ENCODE results near the gene TPCN2. TPM values are rescaled to one million over a fixed set of nuclear protein-coding genes. Genes with fewer than 3 reads are reported as not detected.

The TPCN2 gene
- total and polyA plus RNA-seq, 9 donors: 6.4 to 9.9 (median 7.6) TPM

- H3K36me3 ChIP-seq (ENCODE audit: control insufficient read depth, insufficient read depth, low read length): peaks cover 60% of the 10 kb centered on the region
- no peak overlapping the region for H3K27ac ChIP-seq (ENCODE audit: low read length)
- no peak for DNase-seq
- no peaks in the 10 kb centered on the region for H3K9me3 ChIP-seq (replicated peaks; ENCODE audit: control insufficient read depth, low read depth, low read length)
- peaks cover 14% of the 10 kb centered on the region for H3K4me1 ChIP-seq (ENCODE audit: control insufficient read depth, insufficient read depth, low read length)
- H3K4me3 ChIP-seq (ENCODE audit: low read length): no peak overlapping the region
- 80% methylated on average over 15 of the region's 15 CpGs for WGBS (ENCODE audit: insufficient coverage)
- H3K27me3 ChIP-seq (ENCODE audit: control insufficient read depth, insufficient read depth, low read length): no peaks in the 10 kb centered on the region
Measured at GRCh38 chr11:69084371-69084770, 35.6 kb downstream of the TPCN2 start.

GRCh38 chr11:69085490-69086095, 36.9 kb downstream of the TPCN2 start:
- H3K36me3 ChIP-seq (ENCODE audit: control insufficient read depth, insufficient read depth, low read length): peaks cover 59% of the 10 kb centered on the region
- peak overlapping the region; percentile 57 for H3K27ac ChIP-seq (ENCODE audit: low read length)
- 88% methylated on average over 20 of the region's 27 CpGs for WGBS (ENCODE audit: insufficient coverage)
- H3K27me3 ChIP-seq (ENCODE audit: control insufficient read depth, insufficient read depth, low read length): no peaks in the 10 kb centered on the region
- H3K4me1 ChIP-seq (ENCODE audit: control insufficient read depth, insufficient read depth, low read length): peaks cover 14% of the 10 kb centered on the region
- no peaks in the 10 kb centered on the region for H3K9me3 ChIP-seq (replicated peaks; ENCODE audit: control insufficient read depth, low read depth, low read length)
- no peak overlapping the region for H3K4me3 ChIP-seq (ENCODE audit: low read length)
- no peak for DNase-seq

GRCh38 chr11:69086152-69087132, 37.7 kb downstream of the TPCN2 start:
- Histone ChIP-seq H3K27me3 (ENCODE audit: control insufficient read depth, insufficient read depth, low read length) (no peaks in the 10 kb centered on the region), H3K27ac (ENCODE audit: low read length) (peak overlapping the region; percentile 57), H3K4me3 (ENCODE audit: low read length) (no peak overlapping the region), H3K9me3 (replicated peaks; ENCODE audit: control insufficient read depth, low read depth, low read length) (peaks cover under 1% of the 10 kb centered on the region), H3K4me1 (ENCODE audit: control insufficient read depth, insufficient read depth, low read length) (peaks cover 14% of the 10 kb centered on the region), H3K36me3 (ENCODE audit: control insufficient read depth, insufficient read depth, low read length) (peaks cover 59% of the 10 kb centered on the region)
- DNase-seq: peak; percentile 84
- WGBS (ENCODE audit: insufficient coverage): 52% methylated on average over 25 of the region's 28 CpGs

- no peak overlapping the region for H3K4me3 ChIP-seq (ENCODE audit: low read length)
- peaks cover 57% of the 10 kb centered on the region for H3K36me3 ChIP-seq (ENCODE audit: control insufficient read depth, insufficient read depth, low read length)
- no peak overlapping the region for H3K27ac ChIP-seq (ENCODE audit: low read length)
- H3K9me3 ChIP-seq (replicated peaks; ENCODE audit: control insufficient read depth, low read depth, low read length): peaks cover 5% of the 10 kb centered on the region
- peaks cover 14% of the 10 kb centered on the region for H3K4me1 ChIP-seq (ENCODE audit: control insufficient read depth, insufficient read depth, low read length)
- 44% methylated on average over 5 of the region's 11 CpGs for WGBS (ENCODE audit: insufficient coverage)
- DNase-seq: no peak
- H3K27me3 ChIP-seq (ENCODE audit: control insufficient read depth, insufficient read depth, low read length): no peaks in the 10 kb centered on the region
Measured at GRCh38 chr11:69087133-69087524, 38.4 kb downstream of the TPCN2 start.

GRCh38 chr11:69087811-69088210, 39.1 kb downstream of the TPCN2 start:
- H3K9me3 ChIP-seq (replicated peaks; ENCODE audit: control insufficient read depth, low read depth, low read length): peaks cover 5% of the 10 kb centered on the region
- DNase-seq: no peak
- H3K36me3 ChIP-seq (ENCODE audit: control insufficient read depth, insufficient read depth, low read length): peaks cover 55% of the 10 kb centered on the region
- H3K4me3 ChIP-seq (ENCODE audit: low read length): no peak overlapping the region
- WGBS (ENCODE audit: insufficient coverage): 70% methylated on average over 14 of the region's 14 CpGs
- H3K27me3 ChIP-seq (ENCODE audit: control insufficient read depth, insufficient read depth, low read length): no peaks in the 10 kb centered on the region
- H3K27ac ChIP-seq (ENCODE audit: low read length): no peak overlapping the region
- H3K4me1 ChIP-seq (ENCODE audit: control insufficient read depth, insufficient read depth, low read length): peaks cover 14% of the 10 kb centered on the region

- Histone ChIP-seq H3K4me1 (ENCODE audit: control insufficient read depth, insufficient read depth, low read length) (peaks cover 14% of the 10 kb centered on the region), H3K27ac (ENCODE audit: low read length) (no peak overlapping the region), H3K9me3 (replicated peaks; ENCODE audit: control insufficient read depth, low read depth, low read length) (peaks cover 5% of the 10 kb centered on the region), H3K27me3 (ENCODE audit: control insufficient read depth, insufficient read depth, low read length) (no peaks in the 10 kb centered on the region), H3K4me3 (ENCODE audit: low read length) (no peak overlapping the region), H3K36me3 (ENCODE audit: control insufficient read depth, insufficient read depth, low read length) (peaks cover 54% of the 10 kb centered on the region)
- WGBS (ENCODE audit: insufficient coverage): 40% methylated on average over 1 of the region's 11 CpGs
- DNase-seq: peak; percentile 83
Measured at GRCh38 chr11:69088676-69089146, 40.0 kb downstream of the TPCN2 start.

GRCh38 chr11:69089258-69089657, 40.5 kb downstream of the TPCN2 start:
- Histone ChIP-seq H3K36me3 (ENCODE audit: control insufficient read depth, insufficient read depth, low read length) (peaks cover 52% of the 10 kb centered on the region), H3K4me3 (ENCODE audit: low read length) (no peak overlapping the region), H3K4me1 (ENCODE audit: control insufficient read depth, insufficient read depth, low read length) (peaks cover 19% of the 10 kb centered on the region), H3K9me3 (replicated peaks; ENCODE audit: control insufficient read depth, low read depth, low read length) (peaks cover 5% of the 10 kb centered on the region), H3K27ac (ENCODE audit: low read length) (no peak overlapping the region), H3K27me3 (ENCODE audit: control insufficient read depth, insufficient read depth, low read length) (no peaks in the 10 kb centered on the region)
- 69% methylated on average over 10 of the region's 15 CpGs for WGBS (ENCODE audit: insufficient coverage)
- no peak for DNase-seq

GRCh38 chr11:69091638-69092165, 43.0 kb downstream of the TPCN2 start:
- 89% methylated on average over 3 of the region's 6 CpGs for WGBS (ENCODE audit: insufficient coverage)
- H3K4me1 ChIP-seq (ENCODE audit: control insufficient read depth, insufficient read depth, low read length): peaks cover 22% of the 10 kb centered on the region
- H3K27me3 ChIP-seq (ENCODE audit: control insufficient read depth, insufficient read depth, low read length): peaks cover 2% of the 10 kb centered on the region
- H3K4me3 ChIP-seq (ENCODE audit: low read length): no peak overlapping the region
- H3K27ac ChIP-seq (ENCODE audit: low read length): no peak overlapping the region
- H3K36me3 ChIP-seq (ENCODE audit: control insufficient read depth, insufficient read depth, low read length): peaks cover 45% of the 10 kb centered on the region
- peaks cover 5% of the 10 kb centered on the region for H3K9me3 ChIP-seq (replicated peaks; ENCODE audit: control insufficient read depth, low read depth, low read length)
- DNase-seq: no peak

GRCh38 chr11:69092263-69092662, 43.5 kb downstream of the TPCN2 start:
- peaks cover 5% of the 10 kb centered on the region for H3K9me3 ChIP-seq (replicated peaks; ENCODE audit: control insufficient read depth, low read depth, low read length)
- H3K27ac ChIP-seq (ENCODE audit: low read length): no peak overlapping the region
- H3K36me3 ChIP-seq (ENCODE audit: control insufficient read depth, insufficient read depth, low read length): peaks cover 41% of the 10 kb centered on the region
- peaks cover 17% of the 10 kb centered on the region for H3K4me1 ChIP-seq (ENCODE audit: control insufficient read depth, insufficient read depth, low read length)
- no peak overlapping the region for H3K4me3 ChIP-seq (ENCODE audit: low read length)
- no peak for DNase-seq
- H3K27me3 ChIP-seq (ENCODE audit: control insufficient read depth, insufficient read depth, low read length): peaks cover 2% of the 10 kb centered on the region
- WGBS (ENCODE audit: insufficient coverage): 93% methylated on average over 15 of the region's 18 CpGs

- Histone ChIP-seq H3K4me1 (ENCODE audit: control insufficient read depth, insufficient read depth, low read length) (peaks cover 12% of the 10 kb centered on the region), H3K9me3 (replicated peaks; ENCODE audit: control insufficient read depth, low read depth, low read length) (peaks cover 5% of the 10 kb centered on the region), H3K27me3 (ENCODE audit: control insufficient read depth, insufficient read depth, low read length) (peaks cover 2% of the 10 kb centered on the region), H3K36me3 (ENCODE audit: control insufficient read depth, insufficient read depth, low read length) (peaks cover 32% of the 10 kb centered on the region), H3K27ac (ENCODE audit: low read length) (no peak overlapping the region), H3K4me3 (ENCODE audit: low read length) (no peak overlapping the region)
- DNase-seq: no peak
- WGBS (ENCODE audit: insufficient coverage): 93% methylated on average over 4 of the region's 10 CpGs
Measured at GRCh38 chr11:69093106-69093505, 44.4 kb downstream of the TPCN2 start.

All from muscle of leg (tissue), 11 donors.